H1 (cell line): ENCODE measurements around the gene MRPL16. TPM values are rescaled to one million over a fixed set of nuclear protein-coding genes. Genes with fewer than 3 reads are reported as not detected.

Source experiments
- CBX8 ChIP-seq: fragments of 300-800, 300-1000 bp; sonication (generic); IDR thresholded peaks from 2 replicates; pipeline ENCODE4 v1.7.1; 2016; ENCODE audit warnings: low read depth, low read length, borderline replicate concordance
- CEBPB ChIP-seq: IDR thresholded peaks from 2 replicates; pipeline ENCODE4 v1.6.1; 2012; ENCODE audit warnings: low read depth, low read length
- FOSL1 ChIP-seq: IDR thresholded peaks from 2 replicates; pipeline ENCODE4 v1.6.1; 2011; ENCODE audit warnings: mild to moderate bottlenecking, low read depth, low read length, moderate library complexity; ENCODE audit not compliant: insufficient read depth
- POLR2AphosphoS5 ChIP-seq: IDR thresholded peaks from 2 replicates; pipeline ENCODE4 v1.6.1; 2011; ENCODE audit warnings: low read depth, low read length
- polyA plus RNA-seq, 7 experiments: library from polyadenylated mRNA; depleted of rRNA in 3 of 7; stranded (reverse) in 5 of 7; unstranded in 2 of 7; fragments of >200 nt in 5 of 7; fragments of 200-250 nt in 2 of 7; gene quantifications; 1 replicate in 5 of 7; 2 replicates in 1 of 7; 4 replicates in 1 of 7; pipeline versions ENCODE4 v1.2.1 to v1.2.3, GENCODE V29; 2011 to 2013; ENCODE audit warnings: missing spikeins in 2 of 7, mixed read lengths in 2 of 7
- total RNA-seq: library from RNA; stranded (reverse); fragmentation: NEBNext Ultra II Directional; extraction: Animal tissue kit (Norgen Biotek cat#: 25700); gene quantifications from 2 replicates; pipeline ENCODE4 v1.2.1, GENCODE V29; 2021
- TF ChIP-seq, protein P1 (sequence below): IDR thresholded peaks from 2 replicates; pipeline ENCODE4 v1.6.1; 2012; ENCODE audit warnings: inconsistent platforms

MRPL16 gene
- total and polyA plus RNA-seq, 2 of the 8 experiments (the other 6 are each of a cell fraction or from before 2014, with no cell fraction given) = 69.2 to 79.8 TPM

DNA sequence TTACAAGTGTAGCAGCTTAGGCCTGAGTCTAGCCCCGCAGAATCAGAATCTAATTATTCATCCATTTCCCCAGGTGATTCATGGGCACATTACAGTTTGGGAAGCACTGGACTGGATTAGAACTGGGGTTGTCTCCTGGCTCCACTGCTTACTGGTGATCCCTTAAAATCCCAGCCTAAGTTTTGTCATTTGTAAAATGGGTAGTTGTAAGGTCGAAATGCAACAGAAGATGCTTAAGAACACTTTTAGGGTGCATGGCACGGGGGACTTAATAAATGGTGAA lies 54.1 kb downstream of the MRPL16 start (continued):
- no peak for TF ChIP-seq POLR2AphosphoS5
- TF ChIP-seq CEBPB = no peak
- TF ChIP-seq CBX8 = no peak
- TF ChIP-seq, protein P1, sequence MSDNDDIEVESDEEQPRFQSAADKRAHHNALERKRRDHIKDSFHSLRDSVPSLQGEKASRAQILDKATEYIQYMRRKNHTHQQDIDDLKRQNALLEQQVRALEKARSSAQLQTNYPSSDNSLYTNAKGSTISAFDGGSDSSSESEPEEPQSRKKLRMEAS = no peak
- no peak for TF ChIP-seq FOSL1
- TF ChIP-seq, all 59 proteins: peak for 0

Other genes with a start within 250 kb of the MRPL16 start
- gene OSBP, start 195.0 kb downstream of the MRPL16 start, total RNA-seq = 41.2 and 43.1 TPM in 2 replicates
- 10.8 and 13.2 TPM in 2 replicates for gene OSBP, start 195.0 kb downstream of the MRPL16 start, polyA plus RNA-seq (2011; rRNA removed)
- 33.4 and 33.9 TPM in 2 replicates for gene PATL1, start 141.7 kb downstream of the MRPL16 start, total RNA-seq
- gene PATL1, start 141.7 kb downstream of the MRPL16 start, polyA plus RNA-seq (2011; rRNA removed) = 23.1 and 30.4 TPM in 2 replicates
- not detected in 2 replicates for gene OR10V1, start 96.9 kb downstream of the MRPL16 start, total RNA-seq
- not detected in 2 replicates for gene OR10V1, start 96.9 kb downstream of the MRPL16 start, polyA plus RNA-seq (2011; rRNA removed)
- 56.1 and 56.2 TPM in 2 replicates for gene STX3, start 55.4 kb downstream of the MRPL16 start, total RNA-seq
- gene STX3, start 55.4 kb downstream of the MRPL16 start, polyA plus RNA-seq (2011; rRNA removed) = 43.0 and 50.5 TPM in 2 replicates
- gene CBLIF, start 34.7 kb upstream of the MRPL16 start, total RNA-seq = not detected in 2 replicates
- gene CBLIF, start 34.7 kb upstream of the MRPL16 start, polyA plus RNA-seq (2011; rRNA removed) = not detected in 2 replicates
- gene TCN1, start 55.7 kb upstream of the MRPL16 start, total RNA-seq = not detected in 2 replicates
- not detected in 2 replicates for gene TCN1, start 55.7 kb upstream of the MRPL16 start, polyA plus RNA-seq (2011; rRNA removed)
- gene OOSP3, start 68.0 kb upstream of the MRPL16 start, total RNA-seq = not detected in 2 replicates
- not detected in 2 replicates for gene OOSP3, start 68.0 kb upstream of the MRPL16 start, polyA plus RNA-seq (2011; rRNA removed)
- gene OOSP1, start 127.7 kb upstream of the MRPL16 start, total RNA-seq = not detected in 2 replicates
- gene OOSP1, start 127.7 kb upstream of the MRPL16 start, polyA plus RNA-seq (2011; rRNA removed) = not detected in 2 replicates
- not detected in 2 replicates for gene OOSP4A, start 153.3 kb upstream of the MRPL16 start, total RNA-seq
- gene OOSP4A, start 153.3 kb upstream of the MRPL16 start, polyA plus RNA-seq (2011; rRNA removed) = not detected in 2 replicates
- not detected in 2 replicates for gene OOSP4B, start 206.4 kb upstream of the MRPL16 start, total RNA-seq
- gene OOSP4B, start 206.4 kb upstream of the MRPL16 start, polyA plus RNA-seq (2011; rRNA removed) = not detected in 2 replicates
- not detected in 2 replicates for gene OOSP2, start 229.6 kb upstream of the MRPL16 start, total RNA-seq
- not detected in 2 replicates for gene OOSP2, start 229.6 kb upstream of the MRPL16 start, polyA plus RNA-seq (2011; rRNA removed)
- gene MS4A3, start 245.9 kb upstream of the MRPL16 start, total RNA-seq = not detected in 2 replicates
- not detected in 2 replicates for gene MS4A3, start 245.9 kb upstream of the MRPL16 start, polyA plus RNA-seq (2011; rRNA removed)